ENCODE data around the gene ERICH4.

DNA sequence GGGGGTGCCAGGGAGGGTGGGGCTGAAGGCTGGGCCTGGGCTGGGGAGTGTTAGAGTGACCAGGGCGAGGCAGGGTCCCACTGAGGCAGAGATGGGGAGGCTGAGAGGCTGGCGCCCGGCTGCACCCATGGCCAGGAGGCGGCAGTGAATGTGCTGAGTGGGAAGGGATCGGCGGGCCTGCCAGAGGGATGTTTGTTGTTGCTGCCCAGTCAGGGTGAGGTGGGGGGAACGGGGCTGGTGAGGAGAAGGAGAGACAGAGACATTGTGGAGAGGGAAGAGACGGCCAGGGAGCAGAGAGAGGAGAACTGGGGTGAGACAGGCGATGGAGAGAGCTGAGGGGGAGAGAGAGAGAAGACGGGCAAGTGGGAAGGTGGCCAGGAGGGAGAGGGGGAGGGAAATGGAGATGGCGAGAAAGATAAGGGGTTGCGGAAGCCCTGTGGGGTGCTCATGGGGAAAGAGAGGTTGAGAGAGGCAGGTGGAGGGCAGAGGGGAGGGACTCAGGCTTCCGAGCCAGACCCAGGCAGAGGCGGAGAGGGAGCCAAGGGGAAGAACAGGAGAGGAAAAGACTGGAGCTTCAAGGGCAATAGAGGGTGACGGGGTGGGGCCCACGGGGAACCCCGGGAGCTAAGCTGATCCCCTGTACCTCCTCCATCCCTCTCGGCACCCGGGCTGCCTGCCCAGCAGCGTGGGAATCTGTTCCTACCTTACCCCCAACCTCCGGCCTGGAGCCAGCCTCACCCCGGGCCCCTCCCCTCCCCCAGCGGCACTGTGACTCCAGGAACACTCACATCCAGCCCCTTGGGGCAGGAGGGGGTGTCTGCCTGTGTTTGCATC, 15.1 kb upstream of the ERICH4 start:
- TF ChIP-seq CTCF (IDR thresholded peaks at IDR 0.05) = no peak
- no peak for TF ChIP-seq POLR2A (IDR thresholded peaks at IDR 0.05)
- no peak for TF ChIP-seq POLR2AphosphoS5 (IDR thresholded peaks at IDR 0.05)

All from suprapubic skin (tissue), 4 donors.